Effector memory CD8-positive, alpha-beta T cell (primary cell): ENCODE data around the gene PCGF1.

Experiments
- ATAC-seq: fragments of 150-1000 bp; cut with Tn5 transposase; replicated peaks from 2 replicates; pipeline ENCODE4 v1.10.0; 2021; ENCODE audit warnings: mild to moderate bottlenecking, moderate library complexity
- DNase-seq, 3 experiments: peaks; one replicate each; pipeline ENCODE4 v3.0.0; 2021
- H3K27ac Mint-ChIP-seq, 2 donors: one replicate each; pipeline ENCODE4 v1.8.0; 2022; ENCODE audit warnings: mild to moderate bottlenecking in 2 of 2, mixed read lengths in 2 of 2, moderate library complexity in 2 of 2
- H3K27me3 Mint-ChIP-seq, 2 donors: one replicate each; pipeline ENCODE4 v1.8.0; 2022; ENCODE audit warnings: mixed read lengths in 2 of 2
- H3K36me3 Mint-ChIP-seq: one replicate; pipeline ENCODE4 v1.8.0; 2022; ENCODE audit warnings: mild to moderate bottlenecking, moderate library complexity, mixed read lengths; ENCODE audit not compliant: insufficient read depth
- H3K4me1 Mint-ChIP-seq, 2 donors: one replicate each; pipeline ENCODE4 v1.8.0; 2022; ENCODE audit warnings: low read depth in 2 of 2, mixed read lengths in 2 of 2
- H3K4me3 Mint-ChIP-seq, 2 donors: one replicate each; pipeline ENCODE4 v1.8.0; 2022; ENCODE audit warnings: mild to moderate bottlenecking in 2 of 2, mixed read lengths in 2 of 2, moderate library complexity in 2 of 2
- H3K9me3 Mint-ChIP-seq, 2 donors: one replicate each; pipeline ENCODE4 v1.8.0; 2022; ENCODE audit warnings: mixed read lengths in 2 of 2

Gene PCGF1

DNA sequence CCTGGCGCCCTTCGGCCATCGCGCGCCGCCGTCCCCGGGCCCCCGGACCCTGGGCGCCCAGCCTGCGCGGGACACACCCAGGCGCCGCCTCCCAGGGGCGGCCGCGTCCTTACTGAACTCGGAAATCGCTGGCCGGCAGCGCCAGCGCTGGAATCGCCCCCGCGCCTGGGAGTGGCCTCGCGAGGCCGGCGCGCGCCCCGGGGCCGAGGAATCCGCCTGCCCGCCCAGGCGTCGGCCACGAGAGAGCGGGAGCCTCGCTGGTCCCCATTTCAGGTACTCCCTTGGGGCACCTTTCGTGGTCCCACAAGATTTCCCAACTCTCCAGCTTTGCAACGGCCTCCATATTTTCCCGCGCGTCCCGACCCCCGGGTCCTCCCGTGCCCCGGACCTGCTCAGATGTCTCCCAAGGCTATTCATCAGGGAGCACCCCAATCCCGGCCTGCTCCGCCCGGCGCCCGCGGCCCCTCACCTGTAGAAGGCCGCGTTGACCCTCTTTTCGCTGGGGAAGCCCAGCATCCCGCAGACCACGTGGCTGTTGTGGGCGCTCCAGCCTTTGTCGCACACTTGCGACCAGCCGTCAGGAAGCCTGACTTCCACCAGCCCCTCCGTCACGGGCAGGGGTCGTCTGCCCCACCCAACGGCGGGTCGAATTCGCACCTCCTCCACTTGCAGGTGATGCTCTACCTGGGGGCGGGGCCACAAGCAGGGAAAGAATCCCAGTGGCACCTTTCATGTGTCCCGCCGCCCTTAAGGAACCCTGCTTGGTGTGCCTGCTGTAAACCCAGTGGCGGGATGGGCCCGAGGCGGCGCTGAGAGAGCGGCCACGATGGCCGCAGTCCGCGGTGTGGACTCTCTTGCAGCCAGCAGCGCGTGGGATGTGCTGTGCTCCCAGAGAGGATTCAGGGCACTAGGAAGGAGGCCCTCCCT lies 41.7 kb upstream of the PCGF1 start:
- Mint-ChIP-seq H3K36me3 (peaks cover 9% of the 10 kb centered on the region), H3K4me3 (peak overlapping the region; percentile 51 to 58), H3K9me3 (no peaks in the 10 kb centered on the region), H3K27ac (no peak overlapping the region), H3K27me3 (peaks cover 33 to 49% of the 10 kb centered on the region in 2 donors), H3K4me1 (peaks cover 10 to 11% of the 10 kb centered on the region in 2 donors)
- peak; percentile 42 for ATAC-seq
- DNase-seq = no peak

DNA sequence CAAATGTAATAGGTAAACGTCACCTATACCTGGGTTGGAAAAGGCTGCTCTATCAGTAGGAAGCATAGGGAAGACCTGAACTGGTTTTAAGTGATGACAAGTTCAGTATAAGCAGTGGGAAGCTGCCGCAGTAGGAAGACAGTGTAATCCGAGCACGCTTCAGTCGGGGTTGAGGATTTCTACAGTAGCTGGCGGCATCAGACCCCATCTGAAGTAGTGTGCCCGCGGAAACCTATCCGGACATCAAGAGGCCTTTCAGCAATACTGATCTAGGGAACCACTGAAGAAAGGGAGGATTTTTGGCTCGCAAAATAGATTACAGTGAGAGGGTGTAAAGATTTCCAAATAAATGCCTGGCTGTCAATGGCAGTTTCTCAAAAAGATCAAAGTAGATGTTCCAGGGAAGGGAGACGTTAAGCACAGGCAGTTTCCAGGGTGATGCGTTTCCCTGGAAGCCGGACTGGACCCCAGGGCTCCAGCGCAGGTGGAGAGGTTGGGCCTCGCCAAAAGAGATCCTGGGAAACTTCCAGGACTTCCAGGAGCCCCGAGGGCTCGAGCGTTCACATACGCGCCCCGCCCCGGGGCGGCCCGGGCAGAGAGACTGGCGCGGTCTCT lies 40.9 kb upstream of the PCGF1 start:
- no peaks in the 10 kb centered on the region for H3K9me3 Mint-ChIP-seq
- peaks cover 2% of the 10 kb centered on the region for H3K36me3 Mint-ChIP-seq
- peaks cover 33 to 49% of the 10 kb centered on the region in 2 donors for H3K27me3 Mint-ChIP-seq
- peaks cover 6 to 9% of the 10 kb centered on the region in 2 donors for H3K4me1 Mint-ChIP-seq
- H3K27ac Mint-ChIP-seq = no peak overlapping the region
- H3K4me3 Mint-ChIP-seq = peak overlapping the region; percentile 58 to 59
- ATAC-seq (no peak), DNase-seq (no peak)

DNA sequence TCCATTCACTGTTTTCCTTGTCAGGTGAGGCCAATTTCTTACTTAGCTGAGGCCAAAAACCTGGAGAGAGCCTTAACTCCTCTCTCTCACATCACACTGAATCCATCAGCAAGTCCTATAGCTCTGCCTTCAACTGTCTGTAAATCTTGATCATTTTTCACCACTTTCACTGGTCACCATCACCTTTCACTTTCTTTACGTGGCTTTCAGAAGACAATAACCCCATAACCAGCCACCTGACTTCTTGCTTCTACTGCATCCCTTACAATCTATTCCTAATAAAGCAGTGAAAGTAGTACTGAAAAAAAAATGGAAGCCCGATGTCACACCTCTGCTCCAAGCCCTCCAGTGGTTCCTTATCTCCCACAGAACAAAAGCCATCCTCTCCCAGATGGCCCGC lies 38.5 kb upstream of the PCGF1 start:
- ATAC-seq (no peak), DNase-seq (no peak)
- Mint-ChIP-seq H3K27ac (no peak overlapping the region), H3K27me3 (peaks cover 40 to 50% of the 10 kb centered on the region in 2 donors), H3K9me3 (no peaks in the 10 kb centered on the region), H3K4me3 (no peak overlapping the region), H3K36me3 (no peaks in the 10 kb centered on the region), H3K4me1 (peaks cover 0 to 9% of the 10 kb centered on the region in 2 donors)

DNA sequence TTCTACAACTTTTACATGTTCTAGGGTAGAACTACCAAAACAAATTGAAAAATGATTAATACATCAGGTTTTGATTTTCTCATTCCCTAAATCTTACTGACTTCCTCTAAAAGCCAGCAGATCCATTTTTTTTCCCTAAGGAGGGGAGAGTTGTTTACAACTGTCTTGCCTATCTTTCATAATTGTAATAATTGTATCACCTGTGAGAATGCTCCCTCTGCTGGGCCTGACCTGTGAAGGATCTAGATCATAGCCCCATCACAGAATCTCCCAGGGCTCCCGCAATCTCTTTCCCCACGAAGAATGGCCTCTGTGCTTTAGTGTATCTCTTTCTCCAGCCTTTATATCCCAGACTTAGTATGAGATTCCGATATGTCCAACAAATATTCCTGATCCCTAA lies 37.1 kb upstream of the PCGF1 start:
- Mint-ChIP-seq H3K36me3 (no peaks in the 10 kb centered on the region), H3K27ac (no peak overlapping the region), H3K4me1 (peaks cover 0 to 8% of the 10 kb centered on the region in 2 donors), H3K4me3 (no peak overlapping the region), H3K9me3 (no peaks in the 10 kb centered on the region), H3K27me3 (peaks cover 30 to 42% of the 10 kb centered on the region in 2 donors)
- no peak for ATAC-seq
- no peak for DNase-seq

DNA sequence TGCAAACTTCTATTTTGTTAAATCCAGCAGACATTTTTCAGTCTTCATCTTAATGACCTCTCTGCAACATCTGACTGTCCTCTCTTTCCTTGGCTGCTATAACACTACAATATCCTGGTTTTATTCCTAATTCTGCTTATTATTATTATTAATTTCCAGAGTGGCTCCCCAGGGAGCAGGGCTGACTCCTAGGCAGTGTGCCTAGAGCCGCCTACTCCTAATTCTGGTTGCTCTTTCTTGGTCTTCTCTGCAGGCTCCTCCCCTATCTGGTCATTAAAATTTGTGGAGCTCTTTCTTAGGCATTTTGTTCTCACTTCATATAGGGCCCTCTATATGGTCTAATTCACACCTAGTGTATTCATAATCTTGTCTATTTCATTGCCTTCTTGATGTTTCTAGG lies 35.5 kb upstream of the PCGF1 start:
- no peak for ATAC-seq
- Mint-ChIP-seq H3K27ac (no peak overlapping the region), H3K4me3 (no peak overlapping the region), H3K36me3 (peaks cover 4% of the 10 kb centered on the region), H3K27me3 (peaks cover 33 to 46% of the 10 kb centered on the region in 2 donors), H3K4me1 (peaks cover 0 to 3% of the 10 kb centered on the region in 2 donors), H3K9me3 (no peaks in the 10 kb centered on the region)
- DNase-seq = no peak

DNA sequence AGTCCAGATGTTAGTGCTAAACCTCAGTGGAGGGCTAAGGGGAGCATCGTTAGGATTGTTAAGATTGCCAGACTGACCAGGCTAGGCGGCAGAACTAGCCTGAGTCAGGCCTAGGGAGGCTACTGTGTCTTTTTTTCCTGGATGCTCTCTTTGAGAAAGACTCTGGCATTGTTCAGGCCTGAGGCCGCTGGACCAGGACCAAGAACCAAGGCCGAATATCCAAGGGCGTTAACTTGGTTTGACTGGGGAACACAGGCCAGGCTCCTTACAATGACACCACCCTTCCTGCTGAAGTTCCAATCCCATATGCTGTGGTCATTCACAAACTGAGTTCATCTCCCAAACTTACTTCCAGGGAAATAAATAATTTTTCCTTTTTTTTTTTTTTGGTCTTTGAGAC lies 32.8 kb upstream of the PCGF1 start:
- DNase-seq = no peak
- Mint-ChIP-seq H3K9me3 (no peaks in the 10 kb centered on the region), H3K36me3 (peaks cover 4% of the 10 kb centered on the region), H3K4me3 (no peak overlapping the region), H3K4me1 (peaks cover 0 to 3% of the 10 kb centered on the region in 2 donors), H3K27ac (no peak overlapping the region), H3K27me3 (peaks cover 43 to 45% of the 10 kb centered on the region in 2 donors)
- no peak for ATAC-seq

DNA sequence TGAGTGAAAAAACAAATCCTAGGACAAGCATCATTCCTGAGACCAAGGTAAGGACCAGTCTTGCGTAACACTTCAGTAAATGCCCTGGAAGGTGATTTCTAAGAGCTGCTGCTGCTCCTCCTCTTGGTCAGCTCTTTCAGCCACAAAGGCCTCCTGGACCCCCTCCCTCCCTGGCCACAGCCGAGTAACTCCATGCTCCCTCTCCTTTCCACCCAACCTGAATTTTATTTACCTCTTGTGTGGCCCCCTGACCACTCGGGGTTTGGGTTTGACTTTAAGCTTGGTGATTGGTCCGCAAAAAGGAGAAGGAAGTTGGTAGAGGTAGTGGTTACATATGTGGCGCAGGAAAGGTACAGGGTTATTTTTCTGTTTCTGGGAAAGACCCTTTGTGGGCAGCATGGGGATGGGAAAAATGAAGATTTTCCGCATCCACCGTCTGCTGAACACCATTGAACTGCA lies 31.4 kb upstream of the PCGF1 start:
- no peak overlapping the region for H3K4me3 Mint-ChIP-seq
- H3K4me1 Mint-ChIP-seq = peaks cover 0 to 3% of the 10 kb centered on the region in 2 donors
- no peaks in the 10 kb centered on the region for H3K9me3 Mint-ChIP-seq
- no peak for ATAC-seq
- H3K36me3 Mint-ChIP-seq = peaks cover 4% of the 10 kb centered on the region
- no peak for DNase-seq
- H3K27ac Mint-ChIP-seq = no peak overlapping the region
- peaks cover 43 to 45% of the 10 kb centered on the region in 2 donors for H3K27me3 Mint-ChIP-seq

DNA sequence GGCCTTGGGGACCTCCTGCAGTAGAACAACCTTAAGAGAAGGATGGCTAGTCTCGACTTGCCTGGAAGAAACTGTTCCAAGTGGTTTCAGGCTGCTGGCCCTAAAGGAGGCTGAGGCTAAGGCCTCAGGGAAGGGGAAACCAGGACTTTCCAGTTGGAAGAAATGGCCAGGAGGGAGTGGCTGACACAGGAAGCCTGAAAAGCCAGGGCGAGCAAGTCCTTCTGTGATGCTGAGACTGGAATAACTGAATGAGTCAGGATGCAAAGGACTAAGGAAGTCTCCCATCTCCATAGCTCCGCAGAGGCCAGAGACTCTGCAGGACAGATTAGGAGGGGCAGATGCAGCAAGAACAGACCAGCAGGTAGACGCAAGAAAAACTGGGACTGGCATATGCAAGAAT lies 29.6 kb upstream of the PCGF1 start:
- Mint-ChIP-seq H3K27ac (no peak overlapping the region), H3K9me3 (no peaks in the 10 kb centered on the region), H3K4me3 (no peak overlapping the region), H3K4me1 (peaks cover 2 to 5% of the 10 kb centered on the region in 2 donors), H3K36me3 (peaks cover 4% of the 10 kb centered on the region), H3K27me3 (peaks cover 30 to 37% of the 10 kb centered on the region in 2 donors)
- ATAC-seq (no peak), DNase-seq (no peak)

DNA sequence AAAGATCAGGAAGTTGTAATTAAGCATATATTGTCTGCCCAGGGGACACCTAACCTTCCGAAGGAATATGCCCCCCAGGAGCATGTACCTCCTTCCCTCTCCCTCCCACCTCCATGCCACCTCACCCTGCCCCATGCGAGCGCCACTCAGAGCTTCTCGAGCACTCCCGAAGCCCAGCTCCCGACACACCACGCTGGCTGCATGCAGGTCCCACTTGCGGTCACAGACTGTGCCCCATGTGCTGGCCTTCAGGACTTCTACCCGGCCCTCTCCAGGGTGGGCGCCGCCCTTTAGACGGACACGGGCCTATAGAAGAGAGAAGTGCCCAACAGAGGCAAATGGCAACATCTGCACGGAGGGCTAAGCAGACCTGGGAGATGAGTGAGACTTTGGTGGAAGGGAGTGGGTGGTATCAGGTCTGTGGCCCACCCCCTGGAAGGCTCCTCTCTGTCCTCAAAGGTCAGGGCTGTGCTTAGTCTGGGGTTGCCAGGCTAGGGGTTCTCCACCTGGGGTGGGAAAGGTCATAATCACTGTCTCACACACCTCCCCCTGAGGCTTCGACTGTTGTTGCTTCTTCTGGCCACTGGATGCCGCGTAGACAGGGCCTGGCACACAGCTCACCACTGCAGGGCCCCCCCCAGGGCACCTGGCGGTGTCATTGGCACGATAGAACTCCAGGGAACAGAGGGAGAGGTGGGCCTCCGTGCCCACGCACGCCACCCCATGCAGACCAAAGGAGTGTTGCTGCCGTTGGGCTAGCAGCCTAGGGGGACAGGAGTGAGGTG lies 28.9 kb upstream of the PCGF1 start:
- ATAC-seq = no peak
- Mint-ChIP-seq H3K4me1 (peaks cover 7 to 10% of the 10 kb centered on the region in 2 donors), H3K27ac (peak overlapping the region in 1 of 2 donors; percentile 52), H3K9me3 (no peaks in the 10 kb centered on the region), H3K4me3 (no peak overlapping the region), H3K36me3 (peaks cover 4% of the 10 kb centered on the region), H3K27me3 (peaks cover 28 to 34% of the 10 kb centered on the region in 2 donors)
- no peak for DNase-seq

DNA sequence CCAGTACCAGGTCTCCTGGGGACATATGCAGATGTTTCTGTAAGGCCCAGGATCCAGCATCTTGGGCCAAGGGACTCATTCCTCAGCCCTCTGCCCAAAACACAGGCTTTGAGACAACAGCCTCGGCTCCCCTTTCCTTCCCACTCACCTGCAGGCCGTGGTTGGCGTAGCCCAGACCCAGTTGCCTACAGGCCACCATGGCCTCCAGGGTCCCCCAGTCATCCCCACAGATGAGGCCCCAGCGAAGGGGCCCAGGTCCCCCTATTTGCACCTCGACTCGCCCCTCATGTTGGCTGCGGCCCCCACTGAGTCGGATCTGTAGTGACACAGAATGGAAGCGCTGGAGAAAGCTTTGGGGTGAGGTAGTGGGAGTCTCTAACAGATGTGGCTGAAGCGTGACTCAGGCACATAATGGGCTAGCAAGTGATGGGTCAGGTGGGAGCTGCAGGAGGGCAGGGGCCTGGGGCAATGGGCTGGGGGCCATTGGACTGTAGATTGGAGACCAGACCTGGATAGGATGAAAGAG lies 28.0 kb upstream of the PCGF1 start:
- peaks cover 15 to 18% of the 10 kb centered on the region in 2 donors for H3K4me1 Mint-ChIP-seq
- H3K27ac Mint-ChIP-seq = peak overlapping the region in 1 of 2 donors; percentile 52
- ATAC-seq (no peak), DNase-seq (no peak)
- H3K36me3 Mint-ChIP-seq = peaks cover 5% of the 10 kb centered on the region
- no peaks in the 10 kb centered on the region for H3K9me3 Mint-ChIP-seq
- H3K27me3 Mint-ChIP-seq = peaks cover 28 to 34% of the 10 kb centered on the region in 2 donors
- no peak overlapping the region for H3K4me3 Mint-ChIP-seq

DNA sequence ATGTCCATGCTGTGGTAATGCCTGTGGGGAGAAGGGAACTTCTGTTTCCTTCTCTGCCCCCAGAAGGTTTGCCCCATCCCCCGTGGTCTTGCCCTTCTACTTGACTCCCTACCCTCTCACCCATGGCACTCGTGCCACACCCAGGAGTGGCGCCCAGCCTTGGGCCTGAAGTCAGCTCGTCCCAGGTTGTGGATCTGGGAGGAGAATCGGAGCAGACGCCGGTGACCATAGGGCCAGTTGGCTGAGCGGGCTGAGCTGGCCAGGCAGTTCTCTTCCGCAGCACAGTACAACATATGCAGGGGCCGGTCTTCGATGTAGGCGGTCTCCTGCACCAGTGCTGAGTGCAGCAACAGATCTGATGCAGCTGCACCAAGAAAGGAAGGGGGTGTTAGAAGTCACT lies 26.9 kb upstream of the PCGF1 start:
- ATAC-seq (no peak), DNase-seq (no peak)
- no peaks in the 10 kb centered on the region for H3K9me3 Mint-ChIP-seq
- H3K27me3 Mint-ChIP-seq = peaks cover 22 to 26% of the 10 kb centered on the region in 2 donors
- no peak overlapping the region for H3K27ac Mint-ChIP-seq
- H3K4me1 Mint-ChIP-seq = peaks cover 15 to 21% of the 10 kb centered on the region in 2 donors
- no peak overlapping the region for H3K4me3 Mint-ChIP-seq
- peaks cover 15% of the 10 kb centered on the region for H3K36me3 Mint-ChIP-seq

DNA sequence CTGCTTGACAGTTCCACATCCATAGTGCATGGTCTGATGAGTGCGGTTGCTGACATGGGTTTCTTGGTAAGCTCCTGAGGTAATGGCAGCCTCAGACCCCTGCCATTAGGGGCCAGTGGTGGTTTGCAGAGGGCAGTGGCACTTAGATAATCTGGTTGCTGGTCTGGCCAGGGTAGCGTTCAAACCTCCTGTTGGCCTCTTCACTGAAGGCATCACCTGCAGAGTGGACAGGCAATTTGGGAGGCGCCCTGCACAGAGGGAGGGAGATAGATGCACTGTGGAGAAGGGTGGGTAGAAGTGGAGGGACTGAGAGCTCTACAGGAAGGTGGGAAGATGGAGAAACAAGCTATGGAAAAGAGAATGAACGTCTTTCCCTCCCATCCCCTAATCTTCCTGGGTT lies 26.0 kb upstream of the PCGF1 start:
- Mint-ChIP-seq H3K4me1 (peaks cover 21 to 26% of the 10 kb centered on the region in 2 donors), H3K27me3 (peaks cover 16 to 17% of the 10 kb centered on the region in 2 donors), H3K36me3 (peaks cover 19% of the 10 kb centered on the region), H3K27ac (peak overlapping the region in 1 of 2 donors; percentile 46), H3K9me3 (no peaks in the 10 kb centered on the region), H3K4me3 (no peak overlapping the region)
- ATAC-seq = no peak
- DNase-seq = no peak

DNA sequence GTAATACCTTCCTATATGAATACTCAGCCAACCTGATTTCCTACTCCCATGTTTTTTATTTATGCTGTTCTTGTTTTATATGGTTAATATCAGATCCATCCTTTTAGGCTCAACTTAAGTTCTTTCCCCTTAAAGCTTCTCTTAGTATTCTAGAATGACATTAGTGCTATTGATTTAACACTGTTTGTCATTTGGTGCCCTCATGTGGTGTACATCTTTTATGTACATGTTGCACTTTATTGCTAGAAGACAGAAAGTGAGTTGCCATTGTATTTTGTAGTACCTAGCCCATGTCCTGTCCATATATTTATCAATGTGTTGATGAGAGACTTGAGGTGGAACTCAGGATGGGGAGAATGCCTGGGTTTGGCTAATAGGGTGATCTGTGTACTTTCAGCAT lies 24.7 kb upstream of the PCGF1 start:
- Mint-ChIP-seq H3K36me3 (peaks cover 28% of the 10 kb centered on the region), H3K4me3 (peak overlapping the region in 1 of 2 donors; percentile 42), H3K4me1 (peaks cover 27 to 34% of the 10 kb centered on the region in 2 donors), H3K9me3 (no peaks in the 10 kb centered on the region), H3K27ac (peak overlapping the region in 1 of 2 donors; percentile 92), H3K27me3 (peaks cover 4% of the 10 kb centered on the region in 2 donors)
- ATAC-seq = no peak
- DNase-seq = no peak
